GM12878 (cell line): Measurements from ENCODE around the gene TMEM132D. TPM values are rescaled to one million over a fixed set of nuclear protein-coding genes. Genes with fewer than 3 reads are reported as not detected.

Experiments
- ATAC-seq: fragments of 200-7000 bp; cut with Tn5 transposase; 3 replicates; pipeline ENCODE4 v1.9.1; 2020; ENCODE audit warnings: mild to moderate bottlenecking, moderate library complexity
- BruUV-seq: library from RNA; stranded (reverse); fragments of 400-500 nt; replicated peaks from 2 replicates; lab custom pipeline; 2021; lab: Mats Ljungman, UMichigan
- CTCF ChIA-PET: fragments of 300-600 bp; sonication (Branson Sonifier 250); formaldehyde crosslinking; extraction: SDS; loops from one replicate; lab custom pipeline; 2021; ENCODE audit warnings: inconsistent platforms; lab: Yijun Ruan, JAX
- POLR2A ChIA-PET: fragments of 350-600 bp; formaldehyde crosslinking; extraction: SDS; loops from one replicate; lab custom pipeline; 2021; ENCODE audit warnings: inconsistent platforms; lab: Charles Lee
- RAD21 ChIA-PET: fragments of 300-600 bp; sonication (Branson Sonifier 250); formaldehyde crosslinking; loops from one replicate; lab custom pipeline; 2023; ENCODE audit warnings: antibody characterized with exemption; ENCODE audit not compliant: unreplicated experiment; lab: Charles Lee
- SMC1A ChIA-PET: fragments of 300-600 bp; sonication (Branson Sonifier 250); formaldehyde crosslinking; loops from one replicate; lab custom pipeline; 2023; ENCODE audit not compliant: unreplicated experiment, uncharacterized antibody; lab: Charles Lee
- DNase-seq: peaks from one replicate; pipeline ENCODE4 v3.0.0-alpha.2; 2011; ENCODE audit warnings: low read depth, low spot score
- FAIRE-seq: peaks from 3 replicates; lab custom pipeline; 2011; peaks lifted over from hg19 to GRCh38; lab: Jason Lieb, UNC
- H2AFZ ChIP-seq: 2 replicates; pipeline ENCODE4 v1.6.0; 2011; ENCODE audit warnings: low read depth, low read length, control low read depth; ENCODE audit not compliant: control insufficient read depth
- H3K27ac ChIP-seq: 2 replicates; pipeline ENCODE4 v1.5.1; 2011; ENCODE audit warnings: control low read depth; ENCODE audit not compliant: control insufficient read depth, insufficient read depth
- H3K27me3 ChIP-seq, 2 experiments: replicated peaks in 1 of 2; 2 replicates each; pipeline versions ENCODE4 v1.6.0 to v1.6.1; 2011; ENCODE audit warnings: low read length in 1 of 2; ENCODE audit not compliant: control insufficient read depth in 2 of 2, insufficient read depth in 2 of 2
- H3K36me3 ChIP-seq, 2 experiments: 2 replicates each; pipeline ENCODE4 v1.5.1; 2011; ENCODE audit warnings: low read length in 1 of 2; ENCODE audit not compliant: control insufficient read depth in 2 of 2, insufficient read depth in 2 of 2
- H3K4me1 ChIP-seq: 2 replicates; pipeline ENCODE4 v1.6.1; 2011; ENCODE audit warnings: mild to moderate bottlenecking, low read length, moderate library complexity, mixed read lengths; ENCODE audit not compliant: control insufficient read depth, insufficient read depth
- H3K4me2 ChIP-seq: 2 replicates; pipeline ENCODE4 v1.6.0; 2011; ENCODE audit warnings: control low read depth; ENCODE audit not compliant: control insufficient read depth, insufficient read depth
- H3K4me3 ChIP-seq: fragments of 200-600 bp; sonication (generic); 2 replicates; pipeline ENCODE4 v1.5.1; 2016
- H3K79me2 ChIP-seq: 2 replicates; pipeline ENCODE4 v1.6.0; 2011; ENCODE audit warnings: low read length; ENCODE audit not compliant: control insufficient read depth, insufficient read depth
- H3K9ac ChIP-seq: 2 replicates; pipeline ENCODE4 v1.8.0; 2011; ENCODE audit warnings: low read length, control low read depth, mixed read lengths; ENCODE audit not compliant: control insufficient read depth, insufficient read depth
- H3K9me3 ChIP-seq: replicated peaks from 3 replicates; pipeline ENCODE4 v1.5.1; 2011; ENCODE audit warnings: mild to moderate bottlenecking, low read length; ENCODE audit not compliant: control insufficient read depth, insufficient read depth
- H4K20me1 ChIP-seq: 2 replicates; pipeline ENCODE4 v1.6.0; 2011; ENCODE audit not compliant: control insufficient read depth, insufficient read depth
- EP300 ChIP-seq, 2 experiments: fragments of 150-350 bp in 1 of 2; IDR thresholded peaks; 2 replicates each; pipeline ENCODE4 v1.6.1; 2011 to 2012; ENCODE audit warnings: low read depth in 2 of 2, low read length in 2 of 2, borderline replicate concordance in 1 of 2, improper control_type of control experiment in 1 of 2, inconsistent platforms in 1 of 2; ENCODE audit not compliant: control insufficient read depth in 1 of 2
- ESRRA ChIP-seq: IDR thresholded peaks from 2 replicates; pipeline ENCODE4 v1.6.1; 2012; ENCODE audit warnings: mild to moderate bottlenecking, low read length, improper control_type of control experiment
- HDGF ChIP-seq: fragments of 450-650 bp; IDR thresholded peaks from 2 replicates; pipeline ENCODE4 v1.6.1; 2016; ENCODE audit warnings: antibody characterized with exemption
- IRF4 ChIP-seq: IDR thresholded peaks from 2 replicates; pipeline ENCODE4 v1.6.1; 2011; ENCODE audit warnings: low read depth, low read length
- RB1 ChIP-seq: fragments of 450-650 bp; formaldehyde crosslinking; IDR thresholded peaks from 2 replicates; pipeline ENCODE4 v1.6.1; 2017; ENCODE audit warnings: mild to moderate bottlenecking, borderline replicate concordance
- RELA ChIP-seq: fragments of 450-650 bp; IDR thresholded peaks from 2 replicates; pipeline ENCODE4 v1.8.0; 2014; ENCODE audit warnings: borderline replicate concordance; ENCODE audit not compliant: partially characterized antibody
- WGBS: methylation state at CpG from one replicate; pipeline ENCODE4 v1.1.6; 2016; ENCODE audit warnings: low lambda C conversion rate; ENCODE audit not compliant: insufficient replicate concordance, insufficient coverage; ENCODE audit errors: missing lambda C conversion rate; 5-methylcytosine and 5-hydroxymethylcytosine counted together
- in situ Hi-C: fragments of 300-500 bp; cut with MboI; formaldehyde crosslinking; loops from 9 replicates; pipeline ENCODE4 v1.14.3; 2018; ENCODE audit warnings: mixed read lengths
- intact Hi-C: fragments of 100-400 bp; cut with micrococcal nuclease; formaldehyde crosslinking; loops from one replicate; pipeline ENCODE4 v1.14.2; 2022; ENCODE audit not compliant: unreplicated experiment
- polyA plus RNA-seq, 11 experiments: library from polyadenylated mRNA; depleted of rRNA in 4 of 11; unstranded in 6 of 11; stranded (reverse) in 5 of 11; fragments of >200 nt; fragmentation: Nextera tagmentation in 4 of 11; fragmentation: Illumina TruSeq in 1 of 11; extraction: Ambion mirVana in 4 of 11; extraction: Trizol in 1 of 11; gene quantifications; 1 replicate in 1 of 11; 2 replicates in 10 of 11; pipeline versions ENCODE4 v1.2.1 to v1.2.3, GENCODE V29; 2011 to 2016; ENCODE audit warnings: inconsistent platforms in 2 of 11, missing spikeins in 2 of 11, low read depth in 1 of 11
- total RNA-seq, 4 experiments: library from RNA; depleted of rRNA in 3 of 4; stranded (reverse); fragments of >200 nt in 3 of 4; fragmentation: Illumina TruSeq in 1 of 4; extraction: Trizol in 1 of 4; gene quantifications; 2 replicates each; pipeline versions ENCODE4 v1.2.1 to v1.2.3, GENCODE V29; 2013 to 2021
- TF ChIP-seq, protein P1 (sequence below): IDR thresholded peaks from 2 replicates; pipeline ENCODE4 v1.6.1; 2012; ENCODE audit warnings: low read depth, low read length, improper control_type of control experiment
- TF ChIP-seq, protein P2 (sequence below): IDR thresholded peaks from 2 replicates; pipeline ENCODE4 v1.6.1; 2011; ENCODE audit warnings: low read depth, low read length, improper control_type of control experiment, borderline replicate concordance

The TMEM132D gene
- total and polyA plus RNA-seq, 10 of the 15 experiments (the other 5 are each of a cell fraction or from before 2014, with no cell fraction given): under 0.01 to 0.12 (median 0.02) TPM; not detected in 3

DNA sequence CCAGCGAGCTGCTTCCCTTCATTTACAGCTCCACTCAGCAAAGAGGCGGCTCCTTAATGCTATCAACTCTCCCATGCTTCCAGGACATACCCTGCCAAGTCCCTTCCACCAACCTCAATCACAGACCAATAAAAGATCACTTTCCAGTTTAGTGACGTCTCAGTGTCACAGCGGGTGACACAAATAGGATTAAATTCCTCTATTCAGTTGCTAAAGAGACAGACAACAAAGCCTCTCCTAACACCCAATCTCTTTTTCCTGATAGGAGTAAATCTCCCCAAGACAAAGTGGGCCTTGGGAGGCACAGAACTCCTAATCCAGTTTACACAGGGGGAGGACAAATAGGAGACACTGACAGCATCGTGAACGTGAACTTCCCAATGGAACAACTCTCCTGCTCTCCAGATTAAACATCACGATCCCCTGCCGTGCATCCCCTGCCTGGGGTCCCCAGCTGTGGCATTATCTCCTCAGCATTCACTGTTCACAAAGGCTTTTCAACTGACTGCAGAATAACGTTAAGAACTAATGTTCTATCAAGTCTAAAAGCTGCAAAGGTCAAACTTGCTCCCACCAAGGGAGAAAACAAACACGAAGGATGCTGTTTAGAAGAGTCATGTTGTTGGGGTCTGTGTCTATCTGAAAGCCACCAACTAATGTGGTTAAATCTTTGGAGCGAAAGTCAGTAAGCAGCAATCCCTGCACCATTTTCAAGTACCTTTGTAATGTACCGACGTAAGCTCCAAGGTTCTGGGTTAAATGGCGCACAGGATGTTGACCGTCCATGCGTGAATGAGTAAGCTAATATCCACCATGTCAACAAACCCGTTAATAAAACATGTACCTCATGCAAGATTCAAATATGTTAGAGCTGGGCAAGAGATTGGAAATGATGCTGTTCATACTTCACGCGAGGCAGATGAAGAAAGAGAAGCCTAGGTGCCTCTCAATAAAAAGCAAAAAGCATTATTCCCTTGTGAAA, 31.5 kb downstream of the TMEM132D start:
- POLR2A ChIA-PET: no interaction called here
- no peak for ATAC-seq
- WGBS: 35% methylated on average over 19 of the region's 19 CpGs
- SMC1A ChIA-PET: no interaction called here
- Histone ChIP-seq H3K4me1 (no peaks in the 10 kb centered on the region), H3K79me2 (no peaks in the 10 kb centered on the region), H4K20me1 (no peaks in the 10 kb centered on the region), H3K9ac (no peak overlapping the region), H3K9me3 (no peaks in the 10 kb centered on the region), H3K27ac (no peak overlapping the region), H3K4me2 (no peak overlapping the region), H2AFZ (no peak overlapping the region)
- BruUV-seq: no TSS peak
- intact Hi-C loops: no loop called here
- TF ChIP-seq, protein P1, sequence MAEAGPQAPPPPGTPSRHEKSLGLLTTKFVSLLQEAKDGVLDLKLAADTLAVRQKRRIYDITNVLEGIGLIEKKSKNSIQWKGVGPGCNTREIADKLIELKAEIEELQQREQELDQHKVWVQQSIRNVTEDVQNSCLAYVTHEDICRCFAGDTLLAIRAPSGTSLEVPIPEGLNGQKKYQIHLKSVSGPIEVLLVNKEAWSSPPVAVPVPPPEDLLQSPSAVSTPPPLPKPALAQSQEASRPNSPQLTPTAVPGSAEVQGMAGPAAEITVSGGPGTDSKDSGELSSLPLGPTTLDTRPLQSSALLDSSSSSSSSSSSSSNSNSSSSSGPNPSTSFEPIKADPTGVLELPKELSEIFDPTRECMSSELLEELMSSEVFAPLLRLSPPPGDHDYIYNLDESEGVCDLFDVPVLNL: no peak
- no peak for TF ChIP-seq ESRRA
- no peak for TF ChIP-seq IRF4
- TF ChIP-seq, protein P2, sequence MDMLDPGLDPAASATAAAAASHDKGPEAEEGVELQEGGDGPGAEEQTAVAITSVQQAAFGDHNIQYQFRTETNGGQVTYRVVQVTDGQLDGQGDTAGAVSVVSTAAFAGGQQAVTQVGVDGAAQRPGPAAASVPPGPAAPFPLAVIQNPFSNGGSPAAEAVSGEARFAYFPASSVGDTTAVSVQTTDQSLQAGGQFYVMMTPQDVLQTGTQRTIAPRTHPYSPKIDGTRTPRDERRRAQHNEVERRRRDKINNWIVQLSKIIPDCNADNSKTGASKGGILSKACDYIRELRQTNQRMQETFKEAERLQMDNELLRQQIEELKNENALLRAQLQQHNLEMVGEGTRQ: no peak
- TF ChIP-seq RB1: no peak
- no peak for TF ChIP-seq HDGF
- TF ChIP-seq RELA: no peak
- TF ChIP-seq EP300 (IDR thresholded peaks at IDR 0.05; ENCODE audit: borderline replicate concordance in 1 of 2, control insufficient read depth in 1 of 2, low read depth in 2 of 2, low read length in 2 of 2): no peak
- TF ChIP-seq, all 136 proteins: peak for 0
- DNase-seq (no peak), FAIRE-seq (no peak)
- Histone ChIP-seq H3K36me3 (no peaks in the 10 kb centered on the region), H3K4me3 (no peak overlapping the region), H3K27me3 (no peaks in the 10 kb centered on the region)
- ChIA-PET RAD21 (no interaction called here), CTCF (no interaction called here)
- in situ Hi-C loops: no loop called here
